SK-N-SH treated with all-trans-retinoic acid at 6 μM for 48 hours (cell line): ENCODE results near the gene CAMK2A.

Experiments used
- ATAC-seq: fragments of 200-7000 bp; cut with Tn5 transposase; 3 replicates; pipeline ENCODE4 v1.9.1; 2020; ENCODE audit warnings: mild to moderate bottlenecking, moderate library complexity
- ARNTL ChIP-seq: fragments of 450-650 bp; formaldehyde crosslinking; IDR thresholded peaks from 2 replicates; pipeline ENCODE4 v1.5.0; 2020; ENCODE audit warnings: low read depth, mild to moderate bottlenecking, moderate library complexity, borderline replicate concordance
- BACH2 ChIP-seq: fragments of 250-450 bp; sonication (Bioruptor Pico); IDR thresholded peaks from 2 replicates; pipeline ENCODE4 v1.9.0; 2021; ENCODE audit warnings: mild to moderate bottlenecking, borderline replicate concordance
- CSDC2 ChIP-seq: fragments of 250-450 bp; sonication (Bioruptor Pico); IDR thresholded peaks from 2 replicates; pipeline ENCODE4 v1.5.0; 2020; ENCODE audit warnings: mild to moderate bottlenecking, moderate library complexity
- CSRNP3 ChIP-seq: fragments of 250-450 bp; sonication (Bioruptor Pico); IDR thresholded peaks from 2 replicates; pipeline ENCODE4 v1.5.1; 2021; ENCODE audit warnings: mild to moderate bottlenecking, moderate library complexity
- ESRRG ChIP-seq: fragments of 250-450 bp; sonication (Bioruptor Pico); IDR thresholded peaks from 2 replicates; pipeline ENCODE4 v1.6.1; 2021; ENCODE audit warnings: mild to moderate bottlenecking
- GLIS3 ChIP-seq: fragments of 250-450 bp; sonication (Bioruptor Pico); IDR thresholded peaks from 2 replicates; pipeline ENCODE4 v1.5.0; 2020; ENCODE audit warnings: mild to moderate bottlenecking, moderate library complexity
- ISL1 ChIP-seq: fragments of 250-450 bp; sonication (Bioruptor Pico); IDR thresholded peaks from 2 replicates; pipeline ENCODE4 v2.1.2; 2022; ENCODE audit warnings: mild to moderate bottlenecking, moderate library complexity
- OSR1 ChIP-seq: fragments of 250-450 bp; sonication (Bioruptor Pico); IDR thresholded peaks from 2 replicates; pipeline ENCODE4 v1.8.0; 2022; ENCODE audit warnings: moderate library complexity, mild to moderate bottlenecking, inconsistent platforms
- PATZ1 ChIP-seq: fragments of 250-450 bp; sonication (Bioruptor Pico); IDR thresholded peaks from 2 replicates; pipeline ENCODE4 v1.8.0; 2020; ENCODE audit warnings: mild to moderate bottlenecking, moderate library complexity, borderline replicate concordance
- POU6F1 ChIP-seq: fragments of 250-450 bp; sonication (Bioruptor Pico); IDR thresholded peaks from 2 replicates; pipeline ENCODE4 v1.8.0; 2021; ENCODE audit warnings: low read depth, mild to moderate bottlenecking, moderate library complexity, borderline replicate concordance
- PPARA ChIP-seq: fragments of 250-450 bp; sonication (Bioruptor Pico); IDR thresholded peaks from 2 replicates; pipeline ENCODE4 v1.5.0; 2020; ENCODE audit warnings: mild to moderate bottlenecking, borderline replicate concordance
- RARB ChIP-seq: fragments of 250-450 bp; sonication (Bioruptor Pico); IDR thresholded peaks from 2 replicates; pipeline ENCODE4 v1.8.0; 2021; ENCODE audit warnings: mild to moderate bottlenecking, moderate library complexity
- SNAI2 ChIP-seq: fragments of 250-450 bp; sonication (Bioruptor Pico); IDR thresholded peaks from 2 replicates; pipeline ENCODE4 v1.5.0; 2020; ENCODE audit warnings: mild to moderate bottlenecking, moderate library complexity
- TOX ChIP-seq: fragments of 250-450 bp; sonication (Bioruptor Pico); IDR thresholded peaks from 2 replicates; pipeline ENCODE4 v1.8.0; 2021; ENCODE audit warnings: mild to moderate bottlenecking, moderate library complexity, borderline replicate concordance
- TSHZ2 ChIP-seq: fragments of 250-450 bp; sonication (Bioruptor Pico); IDR thresholded peaks from 2 replicates; pipeline ENCODE4 v1.5.0; 2020; ENCODE audit warnings: mild to moderate bottlenecking, moderate library complexity
- ZC3H10 ChIP-seq: fragments of 250-450 bp; sonication (Bioruptor Pico); IDR thresholded peaks from 2 replicates; pipeline ENCODE4 v1.5.1; 2021; ENCODE audit warnings: mild to moderate bottlenecking, moderate library complexity
- ZFP3 ChIP-seq: fragments of 250-450 bp; sonication (Bioruptor Pico); IDR thresholded peaks from 2 replicates; pipeline ENCODE4 v1.5.0; 2020; ENCODE audit warnings: mild to moderate bottlenecking, moderate library complexity
- ZFP30 ChIP-seq: fragments of 450-650 bp; formaldehyde crosslinking; IDR thresholded peaks from 2 replicates; pipeline ENCODE4 v1.5.0; 2022; ENCODE audit warnings: mild to moderate bottlenecking, moderate library complexity
- ZNF70 ChIP-seq: fragments of 450-650 bp; formaldehyde crosslinking; IDR thresholded peaks from 2 replicates; pipeline ENCODE4 v1.5.0; 2020; ENCODE audit warnings: mild to moderate bottlenecking, moderate library complexity
- ZNF8 ChIP-seq: fragments of 450-650 bp; formaldehyde crosslinking; IDR thresholded peaks from 2 replicates; pipeline ENCODE4 v1.5.0; 2020; ENCODE audit warnings: mild to moderate bottlenecking, moderate library complexity

CAMK2A gene

DNA sequence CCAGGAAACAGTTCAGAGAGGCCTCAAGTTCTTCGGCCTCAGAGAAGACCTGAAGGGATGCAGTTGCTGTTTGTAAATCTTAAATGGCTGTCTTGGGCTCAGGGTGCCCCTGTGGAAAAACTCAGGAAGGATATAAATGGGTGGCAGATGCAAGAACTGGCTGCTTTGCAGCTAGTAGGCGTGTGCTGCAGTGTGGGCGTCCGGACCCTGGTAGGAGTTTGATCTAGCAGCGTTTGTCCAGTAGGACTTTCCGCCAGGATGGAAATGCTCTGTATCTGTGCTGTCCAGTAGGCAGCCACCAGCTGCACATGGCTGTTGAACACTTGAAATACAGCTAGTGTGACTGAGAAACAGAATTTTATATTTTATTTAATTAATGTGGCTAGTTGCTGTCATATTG lies 115.3 kb downstream of the CAMK2A start:
- no peak for ATAC-seq
- TF ChIP-seq TOX (CRISPR knock-in tag) (no peak), BACH2 (no peak), ISL1 (CRISPR knock-in tag) (no peak), CSRNP3 (CRISPR knock-in tag) (no peak), ZNF8 (CRISPR knock-in tag) (no peak), OSR1 (CRISPR knock-in tag) (no peak), PPARA (CRISPR knock-in tag) (no peak), ZNF70 (CRISPR knock-in tag) (no peak), ZFP3 (CRISPR knock-in tag) (no peak), ESRRG (CRISPR knock-in tag) (no peak), RARB (CRISPR knock-in tag) (no peak), GLIS3 (CRISPR knock-in tag) (no peak), ZFP30 (CRISPR knock-in tag) (no peak)

DNA sequence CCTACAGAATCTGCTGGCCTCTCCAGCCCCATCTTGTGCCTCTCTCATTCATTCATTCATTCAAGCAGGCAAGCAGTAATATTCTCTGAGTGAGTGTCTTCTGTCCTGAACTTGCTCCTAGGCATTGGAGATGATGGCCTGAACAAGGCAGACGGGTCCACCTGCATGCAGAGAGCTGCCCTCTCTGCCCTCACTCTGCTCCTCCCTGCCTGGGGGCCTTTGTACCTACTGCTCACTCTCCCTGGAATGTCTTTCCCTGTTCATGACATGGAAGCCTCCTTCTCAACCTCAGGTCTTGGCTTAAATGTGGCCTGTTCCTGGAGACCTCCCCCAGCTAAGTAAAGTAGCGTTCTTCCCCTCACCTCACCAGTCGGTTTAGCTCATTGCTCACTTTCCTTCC lies 116.4 kb downstream of the CAMK2A start:
- ATAC-seq = no peak
- TF ChIP-seq ZFP30 (CRISPR knock-in tag) (no peak), ZNF8 (CRISPR knock-in tag) (no peak), OSR1 (CRISPR knock-in tag) (no peak), TOX (CRISPR knock-in tag) (no peak), ZFP3 (CRISPR knock-in tag) (no peak), GLIS3 (CRISPR knock-in tag) (no peak), SNAI2 (CRISPR knock-in tag) (no peak), PPARA (CRISPR knock-in tag) (no peak), ESRRG (CRISPR knock-in tag) (no peak), PATZ1 (CRISPR knock-in tag) (no peak), BACH2 (no peak), ARNTL (CRISPR knock-in tag) (no peak), TSHZ2 (CRISPR knock-in tag) (no peak)

DNA sequence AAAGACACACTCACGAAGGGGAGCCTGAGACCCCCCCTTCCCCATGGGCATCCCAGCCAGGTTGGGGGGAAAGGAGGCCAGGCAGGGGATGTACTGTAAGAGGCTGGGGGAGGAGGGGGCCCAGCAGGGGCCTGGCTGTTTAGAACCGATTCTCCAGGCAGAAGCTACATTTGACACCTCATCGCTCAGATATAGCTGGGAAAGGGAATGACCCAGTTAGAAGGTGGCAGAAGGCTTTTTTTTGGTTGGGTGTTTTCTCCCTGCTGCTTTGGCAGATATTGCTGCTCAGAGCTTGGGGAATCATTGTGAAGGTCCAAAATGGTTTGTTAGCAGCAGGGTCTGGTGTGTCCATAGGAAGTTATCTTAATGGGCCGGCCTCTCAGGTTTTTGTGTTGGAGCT lies 117.0 kb downstream of the CAMK2A start:
- ATAC-seq = no peak
- no peak for TF ChIP-seq ZFP30 (CRISPR knock-in tag)
- no peak for TF ChIP-seq BACH2
- TF ChIP-seq TOX (CRISPR knock-in tag) = no peak
- TF ChIP-seq RARB (CRISPR knock-in tag) = no peak
- no peak for TF ChIP-seq CSDC2 (CRISPR knock-in tag)
- TF ChIP-seq ESRRG (CRISPR knock-in tag) = no peak
- no peak for TF ChIP-seq GLIS3 (CRISPR knock-in tag)
- no peak for TF ChIP-seq POU6F1
- TF ChIP-seq SNAI2 (CRISPR knock-in tag) = no peak
- TF ChIP-seq ZC3H10 (CRISPR knock-in tag) = no peak
- TF ChIP-seq ZNF70 (CRISPR knock-in tag) = no peak
- TF ChIP-seq TSHZ2 (CRISPR knock-in tag) = no peak
